Retina (tissue), 1 donor: ENCODE data around the gene TBC1D10A.

ENCODE experiments used
- DNase-seq: peaks from one replicate; pipeline ENCODE4 v3.0.0-alpha.2; 2016

The TBC1D10A gene

GRCh38 chr22:30297991-30298701 lies 28.6 kb downstream of the TBC1D10A start:
- no peak for DNase-seq

DNA sequence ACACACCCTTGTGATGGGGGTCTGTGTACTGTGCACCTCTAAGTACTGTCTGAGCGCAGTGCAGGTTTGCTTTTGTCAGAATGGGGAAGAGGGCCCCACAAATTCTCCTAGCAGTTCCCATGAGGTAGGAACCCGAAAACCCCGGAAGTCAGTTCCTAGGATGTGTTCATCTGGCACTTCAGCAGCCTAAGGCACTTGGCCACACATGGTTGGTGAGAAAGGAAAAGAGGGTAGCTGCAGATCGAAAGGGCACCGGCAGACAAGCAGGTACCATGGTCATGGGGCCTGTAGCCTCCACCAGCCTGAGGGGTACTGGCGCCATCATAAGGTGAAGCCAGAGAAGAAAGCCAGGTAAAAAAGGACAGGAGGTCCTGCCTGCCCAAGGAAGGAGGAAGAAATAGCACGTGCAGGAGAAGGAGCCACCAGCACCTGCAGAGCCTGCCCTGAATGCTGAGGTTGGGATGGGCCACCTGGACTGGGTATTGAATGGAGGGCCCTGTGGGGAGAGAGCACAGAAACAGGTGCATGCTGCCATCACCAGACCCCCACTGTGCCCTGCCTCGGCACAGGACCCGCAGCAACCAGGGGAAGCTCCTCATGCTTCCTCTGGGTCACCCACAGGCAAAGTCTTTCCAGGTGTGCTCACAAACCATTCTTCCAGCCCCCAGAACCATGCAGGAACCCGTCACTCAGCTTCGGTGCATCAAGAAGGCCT lies 29.3 kb downstream of the TBC1D10A start:
- no peak for DNase-seq

GRCh38 chr22:30296833-30297232 lies 29.9 kb downstream of the TBC1D10A start:
- no peak for DNase-seq

GRCh38 chr22:30296324-30296723 lies 30.4 kb downstream of the TBC1D10A start:
- no peak for DNase-seq

DNA sequence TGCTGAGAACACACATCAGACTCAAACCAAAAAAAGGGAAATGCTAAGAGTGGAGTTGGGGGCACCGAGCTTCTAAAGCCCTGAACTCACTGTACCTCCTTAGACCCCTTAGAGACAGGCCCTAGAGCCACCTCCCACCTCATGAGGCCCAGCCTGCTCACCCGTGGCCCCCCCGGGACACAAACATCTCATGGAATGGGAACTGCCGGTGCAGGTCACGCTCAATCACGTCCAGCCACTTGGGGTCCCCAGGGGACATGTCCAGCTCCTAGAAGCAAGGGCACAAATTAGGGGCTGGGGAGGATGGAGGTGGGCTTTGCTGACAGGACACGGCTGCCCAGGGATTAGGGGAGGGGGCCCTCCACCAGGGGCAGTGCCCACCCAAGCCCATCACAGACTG lies 31.2 kb downstream of the TBC1D10A start:
- DNase-seq, result no peak

- no peak for DNase-seq
Observed at GRCh38 chr22:30294830-30295229, 31.9 kb downstream of the TBC1D10A start.

DNA sequence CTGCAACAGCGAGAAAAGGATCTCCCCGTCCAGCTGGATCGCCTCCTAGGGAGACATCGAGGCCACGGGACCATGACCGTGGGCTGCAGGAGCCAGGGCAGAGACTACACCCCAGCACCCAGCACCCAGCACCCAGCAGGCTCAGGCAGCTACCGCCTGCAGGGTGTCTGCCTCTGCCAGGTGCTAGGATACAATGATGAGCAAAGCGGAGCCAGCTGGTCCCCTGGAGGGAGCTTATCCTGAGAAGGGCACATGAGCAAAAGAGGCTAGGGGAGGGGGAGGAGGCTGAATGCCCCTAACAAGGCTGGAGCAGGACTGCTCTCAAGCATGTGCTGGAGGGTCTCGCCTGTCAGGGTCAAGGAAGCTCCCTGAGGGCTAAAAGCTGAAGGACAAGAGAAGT lies 32.7 kb downstream of the TBC1D10A start:
- no peak for DNase-seq

- DNase-seq, result no peak
Observed at GRCh38 chr22:30293026-30293425, 33.7 kb downstream of the TBC1D10A start.

GRCh38 chr22:30292069-30292970 lies 34.4 kb downstream of the TBC1D10A start:
- no peak for DNase-seq

DNA sequence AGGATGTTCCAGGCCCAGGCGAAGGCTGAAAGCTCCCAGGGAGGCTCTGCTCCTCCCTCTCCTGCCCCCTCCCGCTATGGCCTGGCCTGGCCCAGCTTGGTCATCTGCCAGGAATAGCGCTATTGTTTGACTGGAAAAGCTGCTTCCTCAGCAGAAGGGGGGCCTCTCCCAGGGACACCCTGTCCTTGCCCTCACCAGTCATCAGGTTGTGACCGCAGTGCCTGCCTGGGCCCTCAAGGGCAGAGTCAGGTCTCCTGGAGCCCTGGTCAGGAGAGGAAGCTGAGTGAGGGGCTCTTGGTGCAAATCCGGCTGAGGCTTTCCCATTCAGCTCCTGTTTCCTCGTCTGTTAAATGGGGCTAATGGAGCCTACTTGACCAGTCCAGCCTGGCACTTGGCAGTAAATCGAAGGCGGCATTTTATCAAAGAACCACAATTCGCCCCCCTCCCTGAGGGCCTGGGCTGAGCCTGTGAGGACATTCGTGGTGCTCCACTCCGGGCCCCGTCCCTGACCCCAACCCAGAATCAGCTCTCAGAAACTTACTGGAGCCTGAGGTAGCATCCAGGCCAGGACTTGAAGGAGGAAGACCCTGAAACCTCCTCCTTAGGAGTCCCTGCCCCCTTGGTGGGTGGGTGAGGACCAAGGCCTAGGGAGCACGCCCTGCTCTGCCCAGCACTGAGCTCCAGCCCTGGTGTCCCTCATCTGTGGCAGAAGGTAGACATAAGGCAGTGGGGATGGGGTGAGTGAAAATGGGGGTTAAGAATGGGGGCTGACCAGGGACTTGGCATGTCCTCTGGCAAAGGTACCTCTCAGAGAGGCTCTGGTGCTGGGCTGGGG lies 35.5 kb downstream of the TBC1D10A start:
- peak; percentile 24 for DNase-seq

GRCh38 chr22:30290342-30291057 lies 36.2 kb downstream of the TBC1D10A start:
- DNase-seq, result peak; percentile 44

DNA sequence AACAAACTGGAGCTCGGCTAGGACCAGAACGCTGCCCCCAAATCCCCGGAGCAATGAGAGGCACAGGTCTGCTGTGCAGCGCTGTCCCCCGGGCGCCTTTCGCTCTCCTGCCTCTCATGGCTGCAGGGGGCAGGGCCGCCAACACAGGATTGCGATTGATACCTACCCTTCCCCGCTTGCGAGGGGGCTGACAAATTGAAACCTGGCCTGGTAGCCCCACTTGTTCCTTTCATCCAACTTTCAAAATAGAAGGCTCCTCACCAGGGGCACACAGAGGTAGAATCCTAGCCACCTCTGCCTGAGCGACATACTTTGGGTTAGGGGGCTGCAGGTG lies 36.8 kb downstream of the TBC1D10A start:
- DNase-seq, result no peak

DNA sequence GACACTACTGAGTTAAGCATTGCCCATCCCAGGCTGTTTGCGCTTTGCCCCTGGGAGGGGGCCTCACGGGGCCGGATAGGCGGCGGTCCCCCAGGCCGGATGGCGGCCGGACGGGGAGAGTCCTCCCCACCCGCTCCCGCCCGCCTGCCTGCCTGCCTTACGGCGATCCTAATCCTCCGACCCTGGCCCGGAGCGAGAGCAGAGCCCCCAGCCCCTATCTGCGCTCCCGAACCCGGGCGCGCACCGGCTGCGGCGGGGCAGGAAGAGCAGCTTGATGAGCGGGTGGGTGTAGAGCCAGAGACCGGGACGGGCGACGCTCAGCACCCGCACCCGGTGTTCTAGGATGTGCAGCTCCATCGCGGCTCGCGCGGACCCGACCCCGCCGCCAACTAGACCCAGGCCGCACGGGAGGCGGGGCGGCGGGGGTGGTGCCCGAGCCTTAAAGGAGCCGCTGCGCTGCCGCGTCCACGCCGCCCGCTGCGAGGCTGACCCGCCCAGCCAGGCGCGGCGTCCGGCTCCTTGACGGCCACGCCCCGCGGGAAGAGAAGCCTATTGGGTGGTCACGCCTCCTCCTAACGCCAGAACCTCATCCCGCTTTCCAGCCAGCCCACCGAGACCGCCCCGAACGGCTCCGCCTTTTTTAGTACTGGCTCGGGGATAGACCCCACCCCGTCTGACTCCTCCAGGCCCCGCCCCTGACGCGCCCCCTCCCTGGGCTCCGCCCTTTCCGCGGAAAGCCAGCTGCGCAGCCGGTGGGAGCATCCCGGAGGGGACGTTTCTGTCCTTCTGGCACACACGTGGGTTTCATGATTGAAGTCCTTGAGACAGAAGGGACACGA lies 37.4 kb downstream of the TBC1D10A start, which contains the start of gene CASTOR1:
Gene CASTOR1, minus strand, starts transcription at position 365 of the 839 bp plus-strand sequence. Its CDS starts 8 bp downstream, at position 357.
- peak; percentile 94 for DNase-seq

DNA sequence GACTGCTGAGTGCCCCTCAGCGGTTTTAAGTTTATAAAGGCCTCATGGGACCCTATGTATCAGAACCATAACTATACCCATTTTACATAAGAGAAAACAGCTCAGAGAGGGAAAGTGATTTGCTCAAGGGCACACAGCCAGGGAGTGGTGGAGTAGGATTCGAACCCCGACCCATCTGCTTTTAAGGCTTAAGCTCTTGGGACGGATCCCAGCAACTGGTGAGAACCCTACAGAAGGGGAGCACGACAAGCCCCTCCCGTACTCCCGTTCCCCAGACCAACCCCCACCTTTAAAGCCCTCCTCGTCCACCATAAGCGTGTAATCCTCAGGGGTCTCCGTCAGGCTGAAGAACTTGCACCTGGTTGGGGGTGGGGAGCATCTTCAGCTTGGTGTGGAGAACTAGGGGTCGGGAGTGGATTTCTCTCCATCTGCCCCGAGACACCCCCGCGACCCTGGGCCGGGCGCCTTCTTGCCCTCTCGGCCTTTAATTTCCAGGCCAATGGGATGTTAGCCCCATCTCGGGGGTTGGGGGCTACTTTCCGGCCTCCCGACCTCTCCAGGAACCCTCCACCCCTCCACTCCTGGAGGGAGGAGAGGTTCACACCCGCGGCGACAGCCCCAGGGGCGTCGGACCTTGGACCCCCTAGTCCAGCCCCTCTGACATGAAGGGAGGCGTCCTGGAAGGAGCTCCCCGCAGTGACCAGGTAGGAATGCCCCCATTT lies 38.2 kb downstream of the TBC1D10A start:
- no peak for DNase-seq

- DNase-seq, result peak; percentile 75
Observed at GRCh38 chr22:30287648-30288418, 38.9 kb downstream of the TBC1D10A start.

- DNase-seq, result peak; percentile 68
Observed at GRCh38 chr22:30286813-30287647, 39.7 kb downstream of the TBC1D10A start.

GRCh38 chr22:30286331-30286730 lies 40.4 kb downstream of the TBC1D10A start:
- DNase-seq, result no peak

DNA sequence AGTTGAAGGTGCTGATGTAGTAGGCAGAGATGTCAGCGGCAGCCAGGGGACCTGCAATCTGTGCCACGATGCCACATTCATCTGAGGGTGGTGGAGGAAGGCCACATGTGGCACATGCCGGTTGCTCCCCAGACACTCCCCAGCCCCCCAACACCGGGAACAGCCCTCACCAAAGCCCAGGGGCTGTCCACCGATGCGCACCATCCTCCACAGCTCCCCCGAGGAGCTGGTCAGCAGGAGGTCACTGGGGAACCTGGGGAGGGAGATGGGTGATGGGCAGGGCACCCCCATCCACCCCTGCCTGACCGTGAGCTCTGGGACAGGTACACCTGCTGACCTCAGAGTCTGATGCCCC lies 40.9 kb downstream of the TBC1D10A start:
- DNase-seq, result no peak
